Measurements from ENCODE around the gene C4BPB. TPM values are rescaled to one million over a fixed set of nuclear protein-coding genes. Genes with fewer than 3 reads are reported as not detected.

C4BPB gene
- total RNA-seq, 1 experiment from 2014 or later = not detected

DNA sequence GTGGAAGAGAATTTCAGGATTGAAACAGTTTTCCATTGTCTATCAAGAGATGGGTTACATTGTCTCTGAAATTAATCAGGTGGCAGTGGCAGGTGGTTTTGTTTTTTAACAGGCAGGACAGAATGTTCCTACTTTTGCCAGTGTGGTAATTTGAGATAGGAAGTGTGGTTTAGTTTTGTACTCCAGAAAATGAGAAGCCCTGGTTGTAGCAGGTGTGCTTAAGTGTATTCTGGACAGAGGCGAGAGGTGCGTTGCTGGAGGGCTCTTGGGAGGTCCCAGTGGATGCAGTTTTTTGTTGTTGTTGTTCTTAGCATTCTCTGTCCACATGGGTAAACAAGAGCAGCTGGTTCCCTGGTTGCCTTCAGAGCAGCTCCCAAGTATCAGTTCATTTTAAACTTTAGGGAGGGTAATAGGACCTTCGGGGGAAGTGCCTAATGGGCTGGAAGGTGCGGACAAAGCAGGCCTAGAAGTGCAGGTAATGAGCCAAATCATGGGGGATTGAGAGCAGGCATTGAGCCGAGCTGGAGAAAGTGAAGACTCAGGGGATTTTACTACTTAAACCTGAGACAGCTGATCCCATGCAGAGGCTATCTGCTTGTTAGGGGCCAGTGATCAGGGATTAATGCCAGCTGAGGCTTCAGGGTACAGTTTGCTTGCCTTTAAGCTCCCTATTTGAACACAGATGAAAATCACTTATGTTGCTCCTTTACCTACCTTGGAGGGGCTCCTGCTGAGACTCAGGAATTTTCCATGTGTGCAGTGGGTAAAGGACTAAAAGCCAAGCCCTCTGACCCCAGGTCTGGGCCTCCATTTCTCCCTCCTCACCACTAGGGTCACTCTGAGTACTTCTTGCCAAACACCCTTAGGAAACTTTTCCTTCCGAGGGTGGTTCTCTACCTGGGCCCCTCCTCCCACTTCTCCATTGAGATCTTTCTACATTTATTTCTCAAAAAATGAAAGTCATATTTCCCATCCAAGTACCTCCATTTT is 29.5 kb upstream of the C4BPB start:
- no peak for DNase-seq (ENCODE audit: extremely low read depth, low read depth)

DNA sequence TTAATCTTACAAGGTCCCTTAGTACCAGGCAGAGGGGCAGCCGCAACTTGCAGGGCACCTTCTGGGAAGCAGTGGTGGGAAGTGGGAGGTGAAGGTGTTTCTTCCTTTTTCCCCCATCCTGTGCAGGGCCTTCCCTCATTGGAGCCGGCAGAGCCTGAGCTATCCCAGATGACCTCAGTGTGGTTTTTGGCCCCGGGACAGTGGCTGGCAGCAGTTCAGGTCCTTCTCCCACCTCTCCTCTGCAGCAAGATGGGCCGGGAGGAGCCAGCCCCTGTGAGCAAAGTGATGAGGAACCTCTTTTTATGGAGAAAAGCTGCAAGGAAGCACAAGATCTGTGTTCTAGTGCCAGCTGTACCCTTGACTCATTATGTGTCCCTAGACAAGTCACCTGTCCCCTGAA is 28.8 kb upstream of the C4BPB start:
- no peak for DNase-seq (ENCODE audit: extremely low read depth, low read depth)

DNA sequence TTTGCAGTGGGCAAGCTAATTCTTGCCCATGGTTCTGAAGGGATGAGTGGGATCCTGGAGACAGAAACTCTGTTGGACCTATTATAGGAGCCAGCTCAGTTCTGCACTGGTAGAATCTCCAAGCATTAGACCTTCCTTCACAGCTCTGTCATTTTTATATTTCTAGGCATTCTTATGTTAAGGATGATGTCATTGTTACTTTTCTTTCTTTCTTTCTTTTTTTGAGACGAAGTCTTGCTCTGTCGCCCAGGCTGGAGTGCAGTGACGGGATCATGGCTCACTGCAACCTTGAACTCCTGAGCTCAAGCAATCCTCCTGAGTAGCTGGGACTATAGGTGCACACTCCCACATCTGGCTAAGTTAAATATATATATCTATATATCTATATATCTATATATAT is 28.1 kb upstream of the C4BPB start:
- no peak for DNase-seq (ENCODE audit: extremely low read depth, low read depth)

DNA sequence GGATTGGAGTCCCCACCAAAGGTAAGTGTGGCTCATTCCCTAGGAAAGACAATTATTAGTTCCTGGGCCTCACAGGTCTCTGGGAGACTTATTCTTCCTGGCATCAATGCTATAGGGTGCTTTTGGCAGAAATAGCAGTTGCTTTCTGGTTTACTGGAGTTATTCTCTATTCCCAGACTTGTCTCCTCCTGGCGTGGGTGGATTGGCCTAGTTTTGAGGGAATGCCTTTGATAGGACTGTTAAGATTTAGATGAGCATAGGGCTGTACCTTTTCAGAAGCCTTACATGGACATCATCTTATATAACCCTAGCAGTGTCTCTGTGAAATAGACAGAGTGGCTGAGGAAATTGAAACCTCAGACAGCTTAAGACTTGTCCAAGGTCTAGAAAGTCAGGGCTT is 26.6 kb upstream of the C4BPB start:
- DNase-seq (ENCODE audit: extremely low read depth, low read depth) = no peak

DNA sequence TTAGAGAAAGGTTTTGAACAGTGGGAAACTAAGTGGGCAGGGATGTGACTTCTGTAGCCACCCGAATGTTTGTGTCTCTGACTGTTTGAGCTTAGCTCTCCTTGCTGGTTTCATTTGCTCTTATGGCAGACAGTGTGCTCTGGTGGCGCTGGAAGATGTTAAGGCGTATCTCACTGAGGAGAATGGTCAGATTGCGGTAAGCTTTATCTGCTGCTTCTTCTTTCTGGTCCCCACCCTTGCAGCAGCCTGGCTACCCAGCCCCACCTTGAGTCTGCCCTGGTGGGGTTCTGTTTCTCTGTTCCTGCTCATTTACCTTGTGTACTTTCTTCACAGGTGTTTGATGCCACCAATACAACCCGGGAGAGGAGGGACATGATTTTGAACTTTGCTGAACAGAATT is 25.6 kb upstream of the C4BPB start:
- DNase-seq (ENCODE audit: extremely low read depth, low read depth) = no peak

DNA sequence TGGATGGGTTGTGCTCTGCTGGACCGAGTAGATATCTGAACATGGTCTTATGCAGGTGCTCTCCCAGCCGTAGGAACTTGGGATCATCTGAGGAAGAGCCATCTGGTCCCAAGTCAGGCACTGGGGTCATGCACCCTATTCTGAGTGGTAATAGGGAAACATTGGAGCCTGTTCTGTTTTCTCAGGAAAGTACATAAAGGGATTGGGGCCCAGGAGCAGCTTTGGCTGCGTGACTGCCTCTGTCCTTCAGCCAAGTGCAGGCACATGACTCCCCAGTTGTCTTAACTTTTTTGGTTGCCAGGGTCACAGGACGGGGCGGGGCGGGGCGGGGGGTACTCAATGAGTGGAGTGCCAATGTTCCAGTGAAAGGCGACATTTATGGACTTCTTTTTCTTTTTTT is 24.1 kb upstream of the C4BPB start:
- DNase-seq (ENCODE audit: extremely low read depth, low read depth) = no peak

DNA sequence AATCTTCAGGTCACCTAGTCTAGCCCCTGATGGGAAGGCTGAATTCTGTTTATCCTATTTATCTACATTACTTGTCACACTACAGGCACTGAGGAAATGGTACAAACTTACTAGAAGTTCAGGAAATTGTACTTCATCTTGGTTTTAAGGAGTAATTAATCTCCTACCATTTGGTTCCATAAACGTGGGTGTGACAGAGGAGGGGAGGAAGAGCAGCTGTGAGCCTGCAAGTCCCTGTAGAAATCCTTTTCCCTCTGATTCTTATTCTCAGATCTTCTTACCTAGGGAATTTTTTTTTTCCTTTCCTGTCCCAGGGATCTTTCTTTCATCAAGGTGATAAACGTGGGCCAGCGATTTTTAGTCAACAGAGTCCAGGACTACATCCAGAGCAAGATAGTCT is 21.5 kb upstream of the C4BPB start:
- no peak for DNase-seq (ENCODE audit: extremely low read depth, low read depth)

DNA sequence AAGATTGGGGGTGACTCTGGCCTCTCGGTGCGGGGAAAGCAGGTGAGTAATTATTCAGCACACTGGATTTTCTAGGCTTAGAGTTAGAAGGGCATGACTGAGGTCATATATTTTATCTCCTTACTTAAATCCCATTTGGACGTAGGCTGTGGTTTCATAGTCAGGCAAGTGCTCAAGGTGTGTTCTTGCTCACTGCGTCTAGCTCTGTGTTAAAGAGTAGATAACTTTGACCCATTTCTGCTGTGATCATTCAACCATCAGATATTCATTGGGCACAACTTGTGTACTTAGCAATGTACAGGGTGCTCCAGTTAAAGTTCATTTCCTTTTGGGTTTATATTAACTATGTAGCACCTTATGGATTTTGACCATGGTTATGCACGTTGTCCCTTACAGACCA is 21.0 kb upstream of the C4BPB start:
- no peak for DNase-seq (ENCODE audit: extremely low read depth, low read depth)

DNA sequence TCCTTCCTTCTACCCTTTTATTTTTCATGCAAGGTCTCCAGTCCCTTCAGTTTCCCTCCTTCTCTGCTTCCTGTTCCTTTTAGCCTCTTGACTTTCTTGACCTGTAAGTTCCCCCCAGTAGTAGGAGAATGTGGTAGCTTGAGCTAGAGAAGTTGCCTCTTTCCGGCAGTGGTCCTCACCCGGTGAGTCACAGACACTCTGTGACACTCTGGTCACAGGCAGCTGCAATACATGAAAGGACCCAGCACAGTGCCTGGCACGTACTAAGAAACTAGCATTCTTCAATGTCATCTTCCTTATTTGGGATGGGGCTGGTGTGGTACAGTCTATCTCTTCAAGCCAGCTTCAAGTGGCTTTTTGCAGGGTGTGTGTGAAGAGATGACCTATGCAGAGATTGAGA is 19.6 kb upstream of the C4BPB start:
- no peak for DNase-seq (ENCODE audit: extremely low read depth, low read depth)

DNA sequence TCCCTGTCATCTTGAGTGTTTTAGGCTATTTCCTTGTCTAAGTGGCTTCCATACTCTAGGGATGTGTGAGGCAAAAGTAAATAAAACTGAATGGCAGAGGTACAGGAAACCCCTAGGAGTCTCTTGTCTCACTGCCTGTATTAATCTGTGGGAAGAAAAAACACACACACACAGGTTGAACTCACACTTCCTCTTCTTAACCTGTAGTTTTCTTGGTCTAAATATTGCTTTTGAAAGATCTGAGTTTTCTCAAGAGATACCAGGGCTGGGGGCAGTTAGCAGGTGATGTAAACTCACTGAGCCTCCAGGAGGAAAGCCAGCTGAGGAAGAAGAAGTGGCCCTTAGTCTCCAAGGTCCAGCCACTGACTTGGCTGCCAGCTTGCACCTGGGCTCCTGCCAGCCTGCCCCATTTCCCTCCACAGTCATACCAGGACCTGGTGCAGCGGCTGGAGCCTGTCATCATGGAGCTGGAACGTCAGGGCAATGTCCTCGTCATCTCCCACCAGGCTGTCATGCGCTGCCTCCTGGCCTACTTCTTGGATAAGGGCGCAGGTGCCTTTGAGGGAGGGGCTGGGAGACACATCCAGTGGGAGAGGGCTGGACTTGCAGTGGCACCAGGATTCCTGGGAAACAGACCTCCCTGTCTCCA is 18.7 kb upstream of the C4BPB start:
- DNase-seq (ENCODE audit: extremely low read depth, low read depth) = no peak

DNA sequence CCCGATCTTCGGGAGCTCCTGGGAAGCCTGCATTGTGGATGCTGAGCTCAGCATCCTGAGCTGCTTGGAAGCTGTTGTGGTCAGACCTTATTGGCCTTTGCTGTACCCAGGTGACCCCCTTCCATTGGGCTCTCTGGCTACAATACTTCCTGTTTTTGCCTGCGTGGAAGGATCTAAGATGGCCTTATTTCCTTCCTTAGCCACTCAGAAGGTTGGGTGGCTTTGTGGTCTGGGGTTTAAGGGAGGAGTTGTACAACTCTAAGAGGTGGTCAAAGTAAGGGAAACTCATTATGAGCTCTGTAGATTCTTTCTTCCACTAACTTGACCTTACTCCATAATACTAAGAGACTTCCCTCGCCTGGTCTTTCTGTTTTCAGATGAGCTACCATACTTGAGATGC is 17.8 kb upstream of the C4BPB start:
- no peak for DNase-seq (ENCODE audit: extremely low read depth, low read depth)

DNA sequence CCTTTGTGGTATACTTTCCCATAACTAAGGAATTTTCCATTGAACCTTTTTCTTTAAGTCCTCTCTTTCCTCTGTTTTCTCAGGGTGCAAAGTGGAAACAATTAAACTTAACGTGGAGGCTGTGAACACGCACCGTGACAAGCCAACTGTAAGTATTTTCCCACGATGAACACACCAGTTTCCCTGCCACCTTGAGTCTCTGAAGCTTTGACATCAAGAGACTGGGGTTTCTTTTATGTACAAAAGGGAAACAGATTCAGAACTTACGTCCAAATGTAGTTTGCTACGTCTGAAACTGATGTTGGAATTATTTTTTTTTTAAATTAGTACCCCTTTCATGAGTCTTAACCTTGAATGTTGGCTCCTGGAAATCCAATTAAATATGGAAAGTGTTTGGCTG is 17.2 kb upstream of the C4BPB start:
- DNase-seq (ENCODE audit: extremely low read depth, low read depth) = no peak

DNA sequence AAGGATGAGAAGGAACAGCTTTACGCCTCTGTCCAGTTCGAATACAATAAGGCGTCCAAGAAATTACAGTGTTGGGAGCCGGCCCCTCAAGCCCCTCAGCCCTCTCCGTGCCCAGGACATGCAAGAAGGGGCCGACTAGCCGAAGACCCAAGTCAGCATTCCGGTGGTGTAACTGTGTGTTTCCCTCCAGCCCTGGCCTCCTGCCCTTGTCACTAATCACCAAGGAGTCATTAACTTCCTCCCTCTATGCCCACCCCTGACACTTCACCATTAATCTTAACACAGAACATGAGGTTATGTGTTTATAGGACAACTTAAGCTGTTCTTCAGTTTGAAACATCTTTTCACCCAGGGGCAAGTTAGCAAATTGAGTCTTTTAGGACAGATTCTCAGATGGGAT is 16.4 kb upstream of the C4BPB start:
- DNase-seq (ENCODE audit: extremely low read depth, low read depth) = no peak

DNA sequence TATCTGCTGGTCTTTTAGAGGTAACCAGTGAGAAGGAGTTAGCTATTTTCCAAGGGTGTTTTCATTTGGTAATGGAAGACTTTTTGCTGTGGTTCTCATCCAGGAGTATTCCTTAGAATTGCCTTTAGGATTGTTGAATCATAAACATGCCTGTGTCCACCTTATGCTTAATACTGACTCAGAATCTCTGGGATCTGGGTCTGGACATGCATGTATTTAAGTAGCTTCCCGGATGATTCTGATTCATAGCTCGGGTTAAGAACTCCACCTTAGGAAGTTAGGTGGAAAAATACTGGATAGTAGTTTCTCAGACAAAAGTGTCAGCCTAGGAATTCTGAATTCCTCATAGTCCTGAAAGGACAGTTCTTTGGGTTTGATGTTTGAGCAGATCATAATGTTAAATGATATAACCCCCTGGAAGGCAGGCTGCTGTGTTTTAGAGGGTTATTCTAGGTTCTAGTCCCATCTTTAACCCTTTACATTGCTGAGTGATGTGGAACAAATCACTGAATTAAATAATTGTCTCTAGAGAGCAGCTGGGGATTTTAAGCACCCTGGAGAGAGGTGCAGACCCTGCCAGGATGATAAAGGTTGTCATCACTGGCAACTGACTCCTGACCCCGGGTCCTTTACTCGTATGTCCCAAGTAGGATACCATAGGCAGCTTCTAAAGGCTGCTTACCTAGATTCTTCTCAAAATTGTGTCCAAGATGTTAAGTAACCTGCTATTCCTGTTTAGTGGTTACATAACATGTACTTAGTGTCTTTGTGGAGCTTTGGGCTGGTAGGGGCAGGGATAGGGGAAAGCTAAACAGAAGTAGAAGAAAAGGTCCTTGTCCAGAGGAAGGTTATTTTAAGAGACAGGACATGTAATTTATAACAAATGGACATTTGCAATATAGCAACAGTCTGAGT is 14.5 kb upstream of the C4BPB start:
- DNase-seq (ENCODE audit: extremely low read depth, low read depth) = no peak

DNA sequence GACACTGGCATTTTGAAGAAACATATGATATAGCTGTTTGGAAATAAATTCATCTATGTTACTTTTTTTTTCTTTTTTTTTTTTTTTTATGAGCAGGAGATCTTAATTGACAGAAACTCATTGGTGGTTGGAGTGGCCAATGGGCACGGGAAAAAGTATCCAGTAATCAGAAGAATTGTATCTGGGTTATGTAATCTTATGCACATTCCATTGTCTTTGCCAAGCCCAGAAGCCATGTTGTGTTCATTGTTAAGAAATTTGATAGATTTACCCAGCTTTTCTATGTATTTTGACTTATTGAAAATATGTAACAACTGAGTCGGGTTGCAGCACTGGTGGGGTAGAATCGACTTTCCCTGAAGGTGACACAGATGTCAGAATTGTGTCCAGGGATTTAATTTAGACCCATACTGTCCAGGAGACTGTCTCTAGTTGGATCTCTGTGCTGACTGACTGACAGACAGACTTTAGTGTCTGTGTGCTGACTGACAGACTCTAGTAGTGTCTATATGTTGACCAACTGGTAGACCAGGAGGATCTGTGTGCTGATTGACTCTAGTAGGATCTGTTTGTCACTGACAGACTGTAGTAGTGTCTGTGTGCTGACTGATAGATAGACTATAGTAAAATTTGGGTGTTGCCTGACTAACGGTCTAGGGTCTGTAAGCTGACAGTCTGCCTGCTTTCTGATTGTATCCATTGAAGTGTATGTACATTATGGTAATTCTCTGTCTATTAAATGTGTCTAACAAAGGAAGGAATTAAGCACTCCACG is 12.3 kb upstream of the C4BPB start:
- DNase-seq (ENCODE audit: extremely low read depth, low read depth) = no peak

DNA sequence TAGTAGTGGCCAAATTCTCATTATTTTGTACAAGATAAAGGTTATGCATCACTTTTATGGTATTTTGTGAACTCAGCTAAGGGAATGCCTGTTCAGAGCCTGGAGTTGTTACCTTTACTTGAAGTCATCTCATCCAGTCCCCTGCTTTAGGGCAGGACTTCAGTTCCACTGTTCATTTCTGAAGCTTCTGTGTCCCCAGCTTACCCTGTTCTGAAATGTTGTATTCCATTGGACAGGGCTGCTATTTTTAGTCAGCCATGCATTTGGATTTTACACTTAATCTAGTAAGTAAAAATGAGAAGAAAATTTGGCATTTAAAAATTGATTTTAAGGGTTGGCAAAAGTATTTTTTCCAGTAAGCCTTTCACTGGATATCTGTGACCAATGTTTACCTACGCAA is 11.6 kb upstream of the C4BPB start:
- DNase-seq (ENCODE audit: extremely low read depth, low read depth) = no peak

DNA sequence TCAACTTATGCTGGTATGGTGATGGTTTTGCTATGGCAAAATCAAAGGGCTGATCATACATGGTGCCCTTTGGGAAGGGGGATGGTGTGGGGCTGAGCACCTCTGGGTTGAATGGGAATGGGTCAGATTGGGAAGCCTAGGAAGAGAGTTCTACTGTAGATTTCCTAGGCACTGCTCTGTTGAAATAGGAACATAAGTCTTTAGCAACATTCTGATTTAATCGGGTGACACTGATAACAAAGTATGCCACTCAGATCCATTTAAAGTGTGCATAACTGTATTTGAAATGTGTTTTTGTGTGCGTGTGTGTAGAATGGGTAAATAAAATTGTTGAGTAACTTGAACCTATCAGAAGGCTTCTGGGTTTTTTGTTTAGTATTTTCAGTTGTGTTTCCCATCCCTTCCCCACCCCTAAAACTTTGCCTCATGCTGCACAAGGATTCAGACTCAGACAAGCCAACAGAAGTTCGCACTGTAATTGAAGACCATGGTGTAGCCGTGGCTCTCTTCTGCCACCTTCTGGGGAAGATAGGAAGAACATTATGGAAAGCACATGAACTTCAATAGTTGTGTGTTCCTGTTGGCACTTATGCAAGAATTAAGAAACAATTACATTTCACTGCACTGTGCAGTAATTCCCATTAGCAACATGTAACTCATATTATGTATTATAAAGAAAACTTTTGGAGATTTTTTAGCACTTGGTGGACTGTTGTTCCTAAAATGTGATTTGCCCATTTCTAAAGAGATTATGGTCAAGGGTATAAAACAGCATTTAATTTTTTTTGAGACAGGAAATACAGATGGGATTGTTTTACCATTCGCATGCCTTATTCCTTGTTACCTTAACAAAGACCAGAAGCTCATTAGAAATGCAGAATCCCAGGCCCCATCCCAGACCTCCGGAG is 10.9 kb upstream of the C4BPB start:
- peak; percentile 79 for DNase-seq (ENCODE audit: extremely low read depth, low read depth)

DNA sequence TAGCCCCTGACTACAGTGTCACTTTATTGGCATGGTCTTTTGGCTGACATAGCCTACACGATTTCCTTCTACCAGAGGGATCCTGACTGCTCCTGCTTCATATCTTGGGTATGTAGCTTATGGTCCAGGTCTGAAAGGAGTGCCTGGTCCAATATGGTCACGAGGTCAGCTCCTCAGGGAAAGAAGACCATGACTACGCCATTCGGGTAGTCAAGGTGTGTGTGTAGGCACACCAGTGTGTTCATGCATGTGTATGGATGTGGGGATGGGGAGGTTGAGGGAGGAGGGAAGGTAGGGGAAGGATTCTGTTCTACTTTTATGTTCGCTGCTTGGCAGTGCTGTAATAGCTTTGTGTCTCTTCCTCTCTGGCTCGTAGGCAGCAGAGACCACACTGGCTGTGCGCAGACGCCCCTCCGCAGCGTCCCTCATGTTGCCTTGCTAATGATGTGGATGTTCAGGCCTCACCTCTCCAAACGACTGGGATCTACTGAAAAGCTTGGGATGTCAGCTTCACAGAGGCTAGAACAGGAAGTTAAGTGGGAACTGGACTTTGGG is 10.0 kb upstream of the C4BPB start:
- no peak for DNase-seq (ENCODE audit: extremely low read depth, low read depth)

DNA sequence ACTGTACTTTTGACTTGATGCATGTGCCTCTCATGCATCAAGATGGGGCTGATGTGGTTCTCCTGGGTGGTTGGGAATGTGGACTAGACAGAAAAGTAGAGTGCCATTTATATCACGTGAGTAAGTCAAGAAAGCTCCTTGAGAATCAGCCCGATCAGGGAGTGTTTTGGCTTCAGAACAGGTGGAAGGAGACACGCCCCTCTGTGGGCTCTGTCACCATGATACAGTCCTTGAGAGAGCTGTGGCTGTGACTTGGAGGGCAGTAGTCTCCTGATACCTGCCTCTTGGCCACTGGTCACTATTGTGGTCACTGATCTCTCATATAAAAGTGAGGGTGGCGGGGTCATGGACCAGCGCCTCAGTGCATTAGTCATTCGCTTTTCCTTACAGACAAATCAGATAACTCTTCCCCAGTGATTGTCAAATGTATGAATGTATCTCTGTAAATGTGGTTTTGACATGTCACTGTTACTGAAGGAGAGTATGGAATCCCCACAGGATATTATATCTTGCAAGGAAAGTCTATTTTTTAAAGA is 8.9 kb upstream of the C4BPB start:
- DNase-seq (ENCODE audit: extremely low read depth, low read depth) = no peak
